ENCODE data around the gene FAM81B. TPM values are rescaled to one million over a fixed set of nuclear protein-coding genes. Genes with fewer than 3 reads are reported as not detected.

Gene FAM81B
- polyA plus RNA-seq, 1 donor from 2014 or later = not detected

DNA sequence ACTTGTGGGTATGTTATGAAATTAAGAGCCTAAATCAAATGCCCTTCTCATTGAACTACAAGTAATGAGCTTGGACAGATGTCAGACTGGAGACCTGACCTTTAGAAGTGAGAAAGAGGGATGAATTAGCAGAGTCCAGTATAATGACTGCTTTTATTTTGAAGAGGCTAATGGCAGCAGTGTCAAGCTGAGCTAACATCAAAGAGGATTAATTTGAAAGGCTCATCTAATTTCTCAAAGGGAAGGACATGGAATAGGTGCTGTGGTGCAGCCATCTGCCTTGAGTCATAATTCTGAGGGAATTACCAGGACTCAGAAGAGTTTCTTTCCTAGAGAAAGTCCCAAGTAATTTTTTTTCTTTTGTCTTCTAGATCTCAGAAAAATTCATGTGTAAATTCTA is 57.6 kb downstream of the FAM81B start:
- Histone ChIP-seq H3K4me2 (ENCODE audit: low read length) (no peak overlapping the region), H3K9ac (ENCODE audit: low read length) (no peak overlapping the region), H3F3A (ENCODE audit: insufficient read depth, low read length, poor library complexity, severe bottlenecking) (no peaks in the 10 kb centered on the region), H3K79me2 (replicated peaks; ENCODE audit: insufficient read depth, low read length) (no peaks in the 10 kb centered on the region), H3K9me2 (ENCODE audit: insufficient read depth, low read length) (no peaks in the 10 kb centered on the region), H3K36me3 (ENCODE audit: insufficient read depth, low read length) (no peaks in the 10 kb centered on the region), H3K9me3 (ENCODE audit: low read length) (no peaks in the 10 kb centered on the region), H3K4me3 (ENCODE audit: low read length) (no peak overlapping the region), H4K20me1 (ENCODE audit: insufficient read depth) (no peaks in the 10 kb centered on the region), H3K27ac (ENCODE audit: low read length) (no peak overlapping the region), H3K27me3 (ENCODE audit: insufficient read depth, low read depth, low read length) (no peaks in the 10 kb centered on the region), H2AFZ (ENCODE audit: low read depth, low read length) (no peak overlapping the region)
- TF ChIP-seq MXI1 (conservative IDR thresholded peaks at IDR 0.05; ENCODE audit: poor library complexity, severe bottlenecking) (no peak), TAF1 (IDR thresholded peaks at IDR 0.05; ENCODE audit: low read depth) (no peak), SMC3 (conservative IDR thresholded peaks at IDR 0.05; ENCODE audit: poor library complexity) (no peak), EZH2 (IDR thresholded peaks at IDR 0.05; ENCODE audit: borderline replicate concordance, insufficient read depth, low read length, poor library complexity, severe bottlenecking) (no peak), EP300 (conservative IDR thresholded peaks at IDR 0.05; ENCODE audit: poor library complexity, severe bottlenecking) (no peak), POLR2AphosphoS5 (IDR thresholded peaks at IDR 0.05) (no peak), RAD21 (conservative IDR thresholded peaks at IDR 0.05) (no peak)
- TF ChIP-seq, protein P1, sequence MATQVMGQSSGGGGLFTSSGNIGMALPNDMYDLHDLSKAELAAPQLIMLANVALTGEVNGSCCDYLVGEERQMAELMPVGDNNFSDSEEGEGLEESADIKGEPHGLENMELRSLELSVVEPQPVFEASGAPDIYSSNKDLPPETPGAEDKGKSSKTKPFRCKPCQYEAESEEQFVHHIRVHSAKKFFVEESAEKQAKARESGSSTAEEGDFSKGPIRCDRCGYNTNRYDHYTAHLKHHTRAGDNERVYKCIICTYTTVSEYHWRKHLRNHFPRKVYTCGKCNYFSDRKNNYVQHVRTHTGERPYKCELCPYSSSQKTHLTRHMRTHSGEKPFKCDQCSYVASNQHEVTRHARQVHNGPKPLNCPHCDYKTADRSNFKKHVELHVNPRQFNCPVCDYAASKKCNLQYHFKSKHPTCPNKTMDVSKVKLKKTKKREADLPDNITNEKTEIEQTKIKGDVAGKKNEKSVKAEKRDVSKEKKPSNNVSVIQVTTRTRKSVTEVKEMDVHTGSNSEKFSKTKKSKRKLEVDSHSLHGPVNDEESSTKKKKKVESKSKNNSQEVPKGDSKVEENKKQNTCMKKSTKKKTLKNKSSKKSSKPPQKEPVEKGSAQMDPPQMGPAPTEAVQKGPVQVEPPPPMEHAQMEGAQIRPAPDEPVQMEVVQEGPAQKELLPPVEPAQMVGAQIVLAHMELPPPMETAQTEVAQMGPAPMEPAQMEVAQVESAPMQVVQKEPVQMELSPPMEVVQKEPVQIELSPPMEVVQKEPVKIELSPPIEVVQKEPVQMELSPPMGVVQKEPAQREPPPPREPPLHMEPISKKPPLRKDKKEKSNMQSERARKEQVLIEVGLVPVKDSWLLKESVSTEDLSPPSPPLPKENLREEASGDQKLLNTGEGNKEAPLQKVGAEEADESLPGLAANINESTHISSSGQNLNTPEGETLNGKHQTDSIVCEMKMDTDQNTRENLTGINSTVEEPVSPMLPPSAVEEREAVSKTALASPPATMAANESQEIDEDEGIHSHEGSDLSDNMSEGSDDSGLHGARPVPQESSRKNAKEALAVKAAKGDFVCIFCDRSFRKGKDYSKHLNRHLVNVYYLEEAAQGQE (IDR thresholded peaks at IDR 0.05; ENCODE audit: borderline replicate concordance) = no peak
- TF ChIP-seq, protein P2, sequence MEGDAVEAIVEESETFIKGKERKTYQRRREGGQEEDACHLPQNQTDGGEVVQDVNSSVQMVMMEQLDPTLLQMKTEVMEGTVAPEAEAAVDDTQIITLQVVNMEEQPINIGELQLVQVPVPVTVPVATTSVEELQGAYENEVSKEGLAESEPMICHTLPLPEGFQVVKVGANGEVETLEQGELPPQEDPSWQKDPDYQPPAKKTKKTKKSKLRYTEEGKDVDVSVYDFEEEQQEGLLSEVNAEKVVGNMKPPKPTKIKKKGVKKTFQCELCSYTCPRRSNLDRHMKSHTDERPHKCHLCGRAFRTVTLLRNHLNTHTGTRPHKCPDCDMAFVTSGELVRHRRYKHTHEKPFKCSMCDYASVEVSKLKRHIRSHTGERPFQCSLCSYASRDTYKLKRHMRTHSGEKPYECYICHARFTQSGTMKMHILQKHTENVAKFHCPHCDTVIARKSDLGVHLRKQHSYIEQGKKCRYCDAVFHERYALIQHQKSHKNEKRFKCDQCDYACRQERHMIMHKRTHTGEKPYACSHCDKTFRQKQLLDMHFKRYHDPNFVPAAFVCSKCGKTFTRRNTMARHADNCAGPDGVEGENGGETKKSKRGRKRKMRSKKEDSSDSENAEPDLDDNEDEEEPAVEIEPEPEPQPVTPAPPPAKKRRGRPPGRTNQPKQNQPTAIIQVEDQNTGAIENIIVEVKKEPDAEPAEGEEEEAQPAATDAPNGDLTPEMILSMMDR (IDR thresholded peaks at IDR 0.05; ENCODE audit: poor library complexity, severe bottlenecking) = no peak

DNA sequence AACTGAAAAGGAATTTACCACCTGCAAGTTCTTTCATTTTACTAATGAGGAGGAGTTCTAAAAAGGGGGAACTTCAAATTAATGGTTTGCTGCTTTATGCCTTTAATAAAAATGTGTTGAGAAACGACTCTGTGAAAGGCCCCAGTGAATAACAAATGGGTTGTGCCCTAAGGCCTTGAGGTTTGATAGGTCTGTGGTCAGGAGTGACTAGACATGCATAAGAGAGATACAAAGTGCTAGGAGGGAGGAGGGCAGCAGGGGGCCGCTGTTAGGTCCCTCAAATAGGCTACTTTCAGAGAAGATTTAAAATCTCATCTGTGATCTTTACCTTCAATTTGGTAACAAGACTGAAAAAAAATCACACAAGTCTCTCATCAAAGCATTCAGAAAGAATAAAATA is 58.3 kb downstream of the FAM81B start:
- H3K27me3 ChIP-seq (ENCODE audit: insufficient read depth, low read depth, low read length) = no peaks in the 10 kb centered on the region
- H3F3A ChIP-seq (ENCODE audit: insufficient read depth, low read length, poor library complexity, severe bottlenecking) = no peaks in the 10 kb centered on the region
- H3K9ac ChIP-seq (ENCODE audit: low read length) = no peak overlapping the region
- no peak overlapping the region for H3K27ac ChIP-seq (ENCODE audit: low read length)
- H2AFZ ChIP-seq (ENCODE audit: low read depth, low read length) = no peak overlapping the region
- no peaks in the 10 kb centered on the region for H3K9me3 ChIP-seq (ENCODE audit: low read length)
- no peak overlapping the region for H3K4me2 ChIP-seq (ENCODE audit: low read length)
- TF ChIP-seq SMC3 (conservative IDR thresholded peaks at IDR 0.05; ENCODE audit: poor library complexity) (no peak), EP300 (conservative IDR thresholded peaks at IDR 0.05; ENCODE audit: poor library complexity, severe bottlenecking) (no peak), RAD21 (conservative IDR thresholded peaks at IDR 0.05) (no peak), POLR2AphosphoS5 (IDR thresholded peaks at IDR 0.05) (no peak), EZH2 (IDR thresholded peaks at IDR 0.05; ENCODE audit: borderline replicate concordance, insufficient read depth, low read length, poor library complexity, severe bottlenecking) (no peak), TAF1 (IDR thresholded peaks at IDR 0.05; ENCODE audit: low read depth) (no peak), MXI1 (conservative IDR thresholded peaks at IDR 0.05; ENCODE audit: poor library complexity, severe bottlenecking) (no peak)
- TF ChIP-seq, protein P2 (IDR thresholded peaks at IDR 0.05; ENCODE audit: poor library complexity, severe bottlenecking) = no peak
- TF ChIP-seq, protein P1 (IDR thresholded peaks at IDR 0.05; ENCODE audit: borderline replicate concordance) = no peak
- H3K36me3 ChIP-seq (ENCODE audit: insufficient read depth, low read length) = no peaks in the 10 kb centered on the region
- no peak overlapping the region for H3K4me3 ChIP-seq (ENCODE audit: low read length)
- H3K79me2 ChIP-seq (replicated peaks; ENCODE audit: insufficient read depth, low read length) = no peaks in the 10 kb centered on the region
- H3K9me2 ChIP-seq (ENCODE audit: insufficient read depth, low read length) = no peaks in the 10 kb centered on the region
- no peaks in the 10 kb centered on the region for H4K20me1 ChIP-seq (ENCODE audit: insufficient read depth)
